D341Med (cell line): Measurements from ENCODE around the gene THAP10.

Source experiments
- DNase-seq: peaks from one replicate; pipeline ENCODE4 v3.0.0; 2012; ENCODE audit warnings: low spot score

Gene THAP10

DNA sequence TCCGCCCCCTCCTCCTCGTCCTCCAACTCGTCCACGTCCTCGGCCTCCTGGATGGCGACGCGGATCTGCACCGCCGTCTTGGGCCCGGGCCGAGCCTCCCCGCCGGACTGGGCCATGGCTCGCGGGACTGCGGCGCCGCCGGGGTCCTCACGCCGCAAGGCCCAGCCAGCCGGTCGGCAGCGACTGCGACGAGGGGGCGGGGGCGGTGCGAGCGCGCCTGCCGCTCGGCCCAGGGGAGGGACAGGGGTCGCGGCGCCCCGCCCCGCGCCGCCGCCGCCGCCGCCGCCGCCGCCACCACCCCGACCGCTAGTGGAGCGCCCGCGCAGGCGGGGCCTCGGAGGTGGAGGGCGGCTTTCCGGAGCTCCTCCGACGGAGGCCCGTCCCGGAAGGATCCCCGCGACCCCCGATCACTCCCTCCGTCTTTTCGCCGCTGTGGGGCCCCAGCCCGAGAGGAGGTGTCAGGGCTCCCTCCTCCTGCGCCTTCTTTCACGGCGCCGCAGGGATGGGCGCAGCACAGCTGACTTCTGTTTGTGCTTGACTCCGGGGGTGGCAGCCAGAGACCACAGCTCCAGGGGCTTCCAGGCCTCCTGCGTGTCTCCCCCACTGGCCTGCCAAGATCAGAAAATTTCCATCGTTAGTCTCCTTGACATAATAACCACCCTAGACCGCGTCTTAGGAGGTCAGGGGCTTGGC lies 38.1 kb downstream of the THAP10 start, which contains the start of gene LARP6:
Gene LARP6, minus strand, starts transcription at position 185 of the 693 bp plus-strand sequence. Its CDS starts 69 bp downstream, at position 116.
- peak; percentile 75 for DNase-seq

GRCh38 chr15:70853318-70853972 lies 38.8 kb downstream of the THAP10 start:
- no peak for DNase-seq

- DNase-seq = no peak
These were observed 39.5 kb downstream of the THAP10 start for GRCh38 chr15:70852501-70853317.

GRCh38 chr15:70851889-70852288 lies 40.3 kb downstream of the THAP10 start:
- DNase-seq = no peak

- no peak for DNase-seq
These were observed 46.5 kb downstream of the THAP10 start for GRCh38 chr15:70845602-70846360.

DNA sequence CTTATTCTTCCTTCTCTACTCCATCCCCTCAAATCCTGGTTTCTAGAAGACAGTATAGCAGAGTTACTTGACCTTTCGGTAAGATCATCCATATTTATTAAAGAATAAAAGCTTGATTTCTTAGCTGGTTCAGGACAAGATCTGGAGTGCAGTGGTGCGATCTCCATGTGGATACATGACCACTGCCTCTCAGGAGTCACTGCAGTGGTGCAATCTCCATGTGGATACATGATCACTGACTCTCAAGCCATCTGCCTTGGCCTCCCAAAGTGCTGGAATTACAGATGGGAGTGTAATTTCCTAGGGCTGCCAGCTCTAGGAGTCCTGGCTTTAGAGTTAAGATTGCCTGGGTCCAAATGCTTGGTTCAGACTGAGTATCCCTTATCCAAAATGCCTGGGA lies 54.8 kb downstream of the THAP10 start:
- no peak for DNase-seq

- DNase-seq = no peak
These were observed 56.4 kb downstream of the THAP10 start for GRCh38 chr15:70835841-70836240.

- DNase-seq = no peak
These were observed 56.8 kb downstream of the THAP10 start for GRCh38 chr15:70835415-70835814.

DNA sequence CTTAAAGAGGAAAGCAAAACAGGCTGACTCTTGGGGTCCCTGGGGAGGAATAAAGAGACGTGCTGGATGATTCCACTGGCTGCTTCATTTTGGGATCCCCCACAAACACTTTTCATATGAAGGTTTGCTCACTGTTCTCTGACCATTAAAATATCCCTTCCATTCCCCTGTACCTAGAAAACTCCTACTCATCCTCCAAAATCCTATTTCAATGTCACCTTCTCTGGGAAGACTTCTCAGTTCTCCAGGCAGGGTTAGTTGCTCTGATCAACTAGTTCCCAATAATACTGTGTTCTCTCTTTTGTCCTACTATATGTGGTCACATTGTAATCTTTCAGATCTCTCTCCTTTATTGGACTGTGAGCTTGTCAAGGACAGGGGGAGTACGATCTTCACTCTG lies 57.2 kb downstream of the THAP10 start:
- no peak for DNase-seq

DNA sequence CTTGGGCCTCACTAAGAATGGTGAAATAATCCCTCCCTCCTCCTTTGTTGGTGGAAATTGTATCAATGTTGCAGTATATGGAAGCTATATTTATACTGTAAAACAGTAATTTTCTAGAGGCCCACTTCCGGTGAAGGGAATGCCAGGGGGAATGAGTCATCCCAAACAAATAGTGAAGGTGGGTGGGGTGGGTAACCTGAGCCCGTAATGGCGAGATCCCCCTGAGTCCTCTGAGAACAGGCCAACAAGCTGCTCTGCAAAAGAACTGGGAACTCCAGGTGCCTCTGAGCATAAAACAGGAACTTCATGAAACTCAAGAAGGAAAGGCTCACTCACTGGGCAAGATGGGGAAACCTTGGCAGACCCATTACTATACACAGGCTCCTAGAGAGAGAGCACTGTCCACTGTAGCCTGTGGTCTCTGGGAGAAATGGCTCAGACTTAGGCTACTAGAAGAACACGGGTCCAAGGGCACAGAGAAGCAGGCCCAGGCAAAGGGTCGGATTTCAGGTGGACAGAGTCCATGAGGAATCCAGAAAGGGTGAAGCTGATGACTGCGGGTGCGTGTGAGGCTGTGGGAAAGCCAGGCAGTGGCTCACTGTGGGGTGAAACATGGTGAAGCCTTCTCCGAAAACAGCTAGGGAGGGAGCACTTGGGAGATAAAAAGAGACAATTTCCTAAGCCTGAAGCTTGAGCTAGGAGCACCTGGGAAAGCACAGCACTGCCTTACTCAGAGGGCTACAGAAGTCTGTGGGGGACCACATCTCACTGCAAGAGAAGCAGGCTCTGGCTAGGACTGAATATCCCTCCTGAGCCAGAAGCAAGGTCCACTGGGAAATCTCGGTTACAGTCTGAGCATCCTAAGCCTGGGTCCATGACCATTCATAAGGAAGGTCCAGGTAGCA lies 58.1 kb downstream of the THAP10 start:
- DNase-seq = no peak

GRCh38 chr15:70833422-70833821 lies 58.8 kb downstream of the THAP10 start:
- no peak for DNase-seq

GRCh38 chr15:70832176-70832575 lies 60.1 kb downstream of the THAP10 start:
- DNase-seq = no peak
